Stimulated activated memory B cell treated with anti-CD40 and anti-IgM and Interleukin-4, amounts not matched to agents 10 μg/mL and 1 μg/mL and 100 μg/mL, for 72 hours (primary cell): ENCODE measurements around the gene GOLGA8S.
"Not testable (repeated sequence)": the region's sequence is repeated elsewhere in the genome, so short reads cannot be mapped to it uniquely, and the experiment has no call there.

Source experiments
- ATAC-seq: fragments of 150-1000 bp; cut with Tn5 transposase; 2 replicates; pipeline ENCODE4 v1.10.0; 2021
- H3K27ac Mint-ChIP-seq: one replicate; pipeline ENCODE4 v1.8.0; 2022; ENCODE audit warnings: mild to moderate bottlenecking, mixed read lengths
- H3K27me3 Mint-ChIP-seq: one replicate; pipeline ENCODE4 v1.8.0; 2022; ENCODE audit warnings: mixed read lengths
- H3K36me3 Mint-ChIP-seq: one replicate; pipeline ENCODE4 v1.8.0; 2022; ENCODE audit warnings: mixed read lengths
- H3K4me1 Mint-ChIP-seq: one replicate; pipeline ENCODE4 v1.8.0; 2022; ENCODE audit warnings: mixed read lengths
- H3K4me3 Mint-ChIP-seq: one replicate; pipeline ENCODE4 v1.8.0; 2022; ENCODE audit warnings: mild to moderate bottlenecking, moderate library complexity, mixed read lengths
- H3K9me3 Mint-ChIP-seq: one replicate; pipeline ENCODE4 v1.8.0; 2022; ENCODE audit warnings: mixed read lengths

Gene GOLGA8S

DNA sequence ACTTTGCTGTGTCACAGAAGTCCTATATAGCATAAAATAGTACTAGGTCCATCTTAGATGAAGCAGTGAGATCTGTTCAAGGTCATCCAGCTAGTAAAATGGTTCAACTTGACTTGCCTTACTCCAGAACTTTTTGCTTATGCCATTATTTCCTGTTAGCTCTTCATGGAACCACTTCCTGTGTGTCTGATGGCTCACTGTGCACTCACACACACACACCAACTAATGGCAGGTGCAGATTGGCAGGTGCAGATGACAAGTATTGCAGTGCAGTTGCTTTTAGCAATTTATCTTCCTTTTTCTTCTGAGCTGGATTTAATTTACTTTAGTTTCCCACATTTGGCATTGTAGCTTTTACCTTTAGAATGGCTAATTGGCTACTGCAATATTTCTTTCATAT is 29.8 kb downstream of the GOLGA8S start:
- peaks cover 7% of the 10 kb centered on the region for H3K27me3 Mint-ChIP-seq
- no peak overlapping the region for H3K4me3 Mint-ChIP-seq
- ATAC-seq = no peak
- H3K36me3 Mint-ChIP-seq = no peaks in the 10 kb centered on the region
- no peak overlapping the region for H3K27ac Mint-ChIP-seq
- H3K4me1 Mint-ChIP-seq = no peaks in the 10 kb centered on the region
- H3K9me3 Mint-ChIP-seq = no peaks in the 10 kb centered on the region

GRCh38 chr15:23385886-23386430 is 31.4 kb downstream of the GOLGA8S start:
- no peak overlapping the region for H3K27ac Mint-ChIP-seq
- H3K4me1 Mint-ChIP-seq = no peaks in the 10 kb centered on the region
- no peak for ATAC-seq
- no peak overlapping the region for H3K4me3 Mint-ChIP-seq
- no peaks in the 10 kb centered on the region for H3K36me3 Mint-ChIP-seq
- no peaks in the 10 kb centered on the region for H3K9me3 Mint-ChIP-seq
- H3K27me3 Mint-ChIP-seq = peaks cover 7% of the 10 kb centered on the region

DNA sequence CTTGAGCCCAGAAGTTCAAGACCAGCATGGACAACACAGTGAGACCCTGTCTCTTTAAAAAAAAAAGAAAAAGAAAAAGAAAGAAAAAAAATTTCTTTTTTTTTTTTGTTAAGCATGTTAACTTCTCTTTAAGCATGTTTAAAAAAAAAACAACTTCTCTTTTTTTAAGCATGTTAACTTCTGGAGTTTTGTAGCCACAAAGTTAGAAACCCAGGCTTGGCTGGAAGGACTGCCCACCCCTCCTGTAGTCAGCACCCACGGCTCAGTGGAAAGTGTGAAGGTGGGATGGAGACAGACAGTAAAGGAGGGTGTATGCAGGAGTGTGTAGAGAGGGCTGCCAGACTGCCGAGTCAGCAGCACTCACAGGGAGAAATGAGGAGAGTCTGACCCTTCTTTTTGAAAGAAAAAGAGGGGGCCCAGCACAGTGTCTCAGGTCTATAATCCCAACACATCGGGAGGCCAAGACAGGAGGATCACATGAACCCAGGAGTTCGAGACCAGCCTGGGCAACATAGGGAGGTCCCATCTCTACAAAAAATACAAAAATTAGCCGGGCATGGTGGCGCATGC is 33.2 kb downstream of the GOLGA8S start:
- H3K36me3 Mint-ChIP-seq = no peaks in the 10 kb centered on the region
- no peak overlapping the region for H3K4me3 Mint-ChIP-seq
- peaks cover 7% of the 10 kb centered on the region for H3K27me3 Mint-ChIP-seq
- no peak overlapping the region for H3K27ac Mint-ChIP-seq
- no peaks in the 10 kb centered on the region for H3K4me1 Mint-ChIP-seq
- no peak for ATAC-seq
- H3K9me3 Mint-ChIP-seq = no peaks in the 10 kb centered on the region

GRCh38 chr15:23395030-23395692 is 40.6 kb downstream of the GOLGA8S start:
- H3K9me3 Mint-ChIP-seq = no peaks in the 10 kb centered on the region
- no peak overlapping the region for H3K4me3 Mint-ChIP-seq
- H3K36me3 Mint-ChIP-seq = no peaks in the 10 kb centered on the region
- peaks cover 13% of the 10 kb centered on the region for H3K27me3 Mint-ChIP-seq
- no peak overlapping the region for H3K27ac Mint-ChIP-seq
- H3K4me1 Mint-ChIP-seq = no peaks in the 10 kb centered on the region
- ATAC-seq = no peak

GRCh38 chr15:23395832-23396231 is 41.3 kb downstream of the GOLGA8S start:
- Mint-ChIP-seq H3K4me1 (no peaks in the 10 kb centered on the region), H3K36me3 (no peaks in the 10 kb centered on the region), H3K27me3 (peaks cover 13% of the 10 kb centered on the region), H3K27ac (no peak overlapping the region), H3K9me3 (no peaks in the 10 kb centered on the region), H3K4me3 (no peak overlapping the region)
- ATAC-seq = no peak

DNA sequence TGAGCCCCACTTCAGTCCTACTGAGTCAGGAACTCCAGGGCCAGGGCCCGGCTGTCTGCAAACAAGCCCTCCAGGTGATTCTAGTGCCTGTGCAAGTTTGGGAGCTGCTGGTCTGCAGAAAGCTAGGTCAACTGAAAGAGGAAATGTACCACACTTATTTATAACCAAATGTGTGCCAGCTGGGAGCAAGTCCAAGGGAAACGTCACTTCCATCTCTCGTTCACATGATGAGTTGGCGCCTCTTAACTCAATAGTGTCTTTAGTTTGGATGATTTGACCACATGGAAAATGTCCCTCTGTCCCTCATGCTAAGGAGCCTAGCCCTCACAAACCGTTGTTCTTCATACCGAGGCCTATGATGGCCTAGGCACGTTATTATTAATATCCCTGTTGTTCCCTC is 43.2 kb downstream of the GOLGA8S start:
- H3K4me1 Mint-ChIP-seq = no peaks in the 10 kb centered on the region
- H3K4me3 Mint-ChIP-seq = no peak overlapping the region
- peaks cover 23% of the 10 kb centered on the region for H3K27me3 Mint-ChIP-seq
- H3K9me3 Mint-ChIP-seq = no peaks in the 10 kb centered on the region
- ATAC-seq = no peak
- no peak overlapping the region for H3K27ac Mint-ChIP-seq
- H3K36me3 Mint-ChIP-seq = no peaks in the 10 kb centered on the region

DNA sequence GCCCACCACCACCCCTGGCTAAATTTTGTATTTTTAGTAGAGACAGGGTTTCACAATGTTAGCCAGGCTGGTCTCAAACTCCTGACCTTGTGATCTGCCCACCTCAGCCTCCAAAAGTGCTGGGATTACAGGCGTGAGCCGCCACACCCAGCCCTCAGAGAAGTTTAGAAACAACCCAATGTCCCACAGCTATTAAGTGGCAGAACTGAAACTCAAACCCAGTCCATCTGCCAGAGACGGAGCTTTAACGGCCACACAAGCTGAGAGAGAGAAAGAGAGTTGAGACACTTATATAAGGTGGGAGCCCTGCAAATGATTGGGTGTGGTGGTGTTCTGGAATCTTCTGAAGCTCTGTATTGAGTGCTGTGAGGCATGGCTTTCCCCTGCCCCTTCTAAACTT is 43.8 kb downstream of the GOLGA8S start:
- H3K27me3 Mint-ChIP-seq = peaks cover 23% of the 10 kb centered on the region
- not testable (repeated sequence) for H3K27ac Mint-ChIP-seq, H3K4me1 Mint-ChIP-seq, H3K9me3 Mint-ChIP-seq, H3K4me3 Mint-ChIP-seq, H3K36me3 Mint-ChIP-seq, ATAC-seq

- H3K27me3 Mint-ChIP-seq = peaks cover 23% of the 10 kb centered on the region
- not testable (repeated sequence) for H3K4me1 Mint-ChIP-seq, H3K36me3 Mint-ChIP-seq, ATAC-seq, H3K27ac Mint-ChIP-seq, H3K4me3 Mint-ChIP-seq, H3K9me3 Mint-ChIP-seq
Measured at GRCh38 chr15:23399207-23399606, 44.7 kb downstream of the GOLGA8S start.

DNA sequence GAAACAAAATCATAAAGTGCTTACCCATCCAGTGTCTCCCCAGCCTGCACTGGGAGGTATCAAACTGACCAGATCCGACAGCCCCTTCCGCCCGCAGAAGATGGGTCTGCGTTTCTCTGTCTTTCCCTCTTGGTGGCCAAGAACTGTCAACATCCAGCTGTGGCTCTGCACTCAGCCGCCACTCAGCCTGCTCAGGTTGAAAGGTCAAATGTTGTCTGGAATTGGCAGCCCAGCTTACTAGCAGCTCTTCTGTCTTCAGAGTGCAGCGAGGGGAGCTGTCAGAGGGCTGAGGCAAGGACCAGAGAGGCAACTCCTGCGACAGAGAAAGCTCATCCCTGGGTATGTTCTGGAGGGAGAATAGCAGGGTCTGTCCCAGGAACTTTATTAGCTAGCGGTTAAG is 47.1 kb downstream of the GOLGA8S start:
- Mint-ChIP-seq H3K36me3 (no peaks in the 10 kb centered on the region), H3K27ac (no peak overlapping the region), H3K27me3 (peaks cover 23% of the 10 kb centered on the region), H3K4me3 (no peak overlapping the region), H3K9me3 (no peaks in the 10 kb centered on the region), H3K4me1 (no peaks in the 10 kb centered on the region)
- no peak for ATAC-seq

DNA sequence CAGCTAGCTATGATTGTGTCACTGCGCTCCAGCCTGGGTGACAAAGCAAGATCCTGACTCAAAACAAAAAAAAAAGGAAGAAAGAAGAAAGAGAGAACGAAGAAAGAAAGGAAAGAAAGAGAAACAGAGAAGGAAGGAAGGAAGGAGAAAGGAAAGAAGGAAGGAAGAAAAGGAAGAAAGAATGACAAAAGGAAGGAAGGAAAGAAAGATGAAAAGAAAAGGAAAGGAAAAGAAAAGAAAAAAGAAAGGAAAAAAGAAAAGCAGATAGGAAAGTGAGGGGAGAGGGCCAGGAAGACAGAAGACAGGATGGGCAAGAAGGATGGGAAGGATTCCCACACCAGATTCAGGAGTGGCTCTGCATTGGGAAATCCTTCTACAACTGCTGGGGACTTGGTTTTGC is 47.6 kb downstream of the GOLGA8S start:
- no peaks in the 10 kb centered on the region for H3K36me3 Mint-ChIP-seq
- H3K27me3 Mint-ChIP-seq = peaks cover 23% of the 10 kb centered on the region
- H3K4me1 Mint-ChIP-seq = no peaks in the 10 kb centered on the region
- no peak for ATAC-seq
- H3K9me3 Mint-ChIP-seq = no peaks in the 10 kb centered on the region
- H3K4me3 Mint-ChIP-seq = no peak overlapping the region
- no peak overlapping the region for H3K27ac Mint-ChIP-seq

DNA sequence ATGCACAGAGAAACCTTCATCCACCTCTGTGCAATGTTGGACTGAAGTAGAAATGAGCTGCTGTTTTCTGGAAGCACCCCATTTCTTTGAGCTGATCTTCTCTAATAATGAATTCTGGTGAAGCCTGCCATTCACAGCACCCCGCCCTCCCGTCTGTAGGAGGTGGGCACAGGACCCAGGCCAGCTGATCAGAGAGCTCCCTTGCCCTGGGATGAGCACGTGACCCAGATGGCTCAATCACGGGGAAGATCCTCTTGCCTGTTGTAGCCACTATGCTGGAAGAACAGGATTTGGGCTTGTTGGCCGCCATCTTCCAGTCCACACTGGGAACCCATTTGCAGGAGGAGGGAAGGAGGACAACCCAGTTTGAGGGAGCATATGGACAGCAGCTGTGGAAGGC is 48.0 kb downstream of the GOLGA8S start:
- Mint-ChIP-seq H3K27me3 (peaks cover 23% of the 10 kb centered on the region), H3K9me3 (no peaks in the 10 kb centered on the region), H3K36me3 (no peaks in the 10 kb centered on the region), H3K4me3 (no peak overlapping the region), H3K27ac (no peak overlapping the region), H3K4me1 (no peaks in the 10 kb centered on the region)
- no peak for ATAC-seq

GRCh38 chr15:23403550-23403949 is 49.0 kb downstream of the GOLGA8S start:
- Mint-ChIP-seq H3K36me3 (no peaks in the 10 kb centered on the region), H3K27ac (no peak overlapping the region), H3K4me3 (no peak overlapping the region), H3K27me3 (peaks cover 16% of the 10 kb centered on the region), H3K4me1 (no peaks in the 10 kb centered on the region), H3K9me3 (no peaks in the 10 kb centered on the region)
- ATAC-seq = no peak

DNA sequence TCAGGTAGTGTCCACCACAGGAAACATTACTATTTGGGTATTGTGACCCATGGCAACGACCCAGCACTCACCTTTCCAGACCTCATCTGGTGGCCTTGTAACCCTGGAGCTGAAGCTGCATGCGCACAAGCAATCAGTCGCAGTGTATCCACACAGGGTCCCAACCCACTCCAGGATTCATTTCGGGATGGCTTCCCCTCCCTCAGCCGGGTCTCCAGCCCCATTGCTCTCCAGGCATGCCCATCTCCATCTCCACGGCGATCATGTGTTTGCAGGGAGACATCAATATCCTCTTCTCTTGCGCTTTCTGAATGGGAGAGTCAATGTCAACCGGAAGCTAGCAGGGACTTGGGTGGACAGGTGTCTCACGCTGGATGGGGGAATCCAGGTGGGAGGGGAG is 57.3 kb downstream of the GOLGA8S start:
- no peaks in the 10 kb centered on the region for H3K36me3 Mint-ChIP-seq
- H3K27ac Mint-ChIP-seq = no peak overlapping the region
- H3K4me1 Mint-ChIP-seq = no peaks in the 10 kb centered on the region
- ATAC-seq = no peak
- H3K27me3 Mint-ChIP-seq = no peaks in the 10 kb centered on the region
- no peak overlapping the region for H3K4me3 Mint-ChIP-seq
- H3K9me3 Mint-ChIP-seq = peaks cover 2% of the 10 kb centered on the region

GRCh38 chr15:23412881-23413600 is 58.5 kb downstream of the GOLGA8S start:
- H3K4me1 Mint-ChIP-seq, ATAC-seq, H3K9me3 Mint-ChIP-seq, H3K36me3 Mint-ChIP-seq, H3K27ac Mint-ChIP-seq, H3K27me3 Mint-ChIP-seq, H3K4me3 Mint-ChIP-seq: not testable (repeated sequence)
